ENCODE data around the gene NPHS2.

Gene NPHS2

GRCh38 chr1:179510038-179510437, 65.7 kb downstream of the NPHS2 start:
- TF ChIP-seq, protein P1, sequence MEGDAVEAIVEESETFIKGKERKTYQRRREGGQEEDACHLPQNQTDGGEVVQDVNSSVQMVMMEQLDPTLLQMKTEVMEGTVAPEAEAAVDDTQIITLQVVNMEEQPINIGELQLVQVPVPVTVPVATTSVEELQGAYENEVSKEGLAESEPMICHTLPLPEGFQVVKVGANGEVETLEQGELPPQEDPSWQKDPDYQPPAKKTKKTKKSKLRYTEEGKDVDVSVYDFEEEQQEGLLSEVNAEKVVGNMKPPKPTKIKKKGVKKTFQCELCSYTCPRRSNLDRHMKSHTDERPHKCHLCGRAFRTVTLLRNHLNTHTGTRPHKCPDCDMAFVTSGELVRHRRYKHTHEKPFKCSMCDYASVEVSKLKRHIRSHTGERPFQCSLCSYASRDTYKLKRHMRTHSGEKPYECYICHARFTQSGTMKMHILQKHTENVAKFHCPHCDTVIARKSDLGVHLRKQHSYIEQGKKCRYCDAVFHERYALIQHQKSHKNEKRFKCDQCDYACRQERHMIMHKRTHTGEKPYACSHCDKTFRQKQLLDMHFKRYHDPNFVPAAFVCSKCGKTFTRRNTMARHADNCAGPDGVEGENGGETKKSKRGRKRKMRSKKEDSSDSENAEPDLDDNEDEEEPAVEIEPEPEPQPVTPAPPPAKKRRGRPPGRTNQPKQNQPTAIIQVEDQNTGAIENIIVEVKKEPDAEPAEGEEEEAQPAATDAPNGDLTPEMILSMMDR (IDR thresholded peaks at IDR 0.05; ENCODE audit: borderline replicate concordance, insufficient read depth, low read depth, low read length): no peak

GRCh38 chr1:179509384-179509783, 66.4 kb downstream of the NPHS2 start:
- H3K4me3 ChIP-seq (ENCODE audit: low read depth, low read length): no peak overlapping the region
- TF ChIP-seq, protein P1 (IDR thresholded peaks at IDR 0.05; ENCODE audit: borderline replicate concordance, insufficient read depth, low read depth, low read length): no peak

More at GRCh38 chr1:179510038-179510437, 65.7 kb downstream of the NPHS2 start:
- H3K4me3 ChIP-seq (ENCODE audit: low read depth, low read length): no peak overlapping the region

- TF ChIP-seq, protein P1 (IDR thresholded peaks at IDR 0.05; ENCODE audit: borderline replicate concordance, insufficient read depth, low read depth, low read length): no peak
- no peak overlapping the region for H3K4me3 ChIP-seq (ENCODE audit: low read depth, low read length)
These were observed 69.5 kb downstream of the NPHS2 start for GRCh38 chr1:179506199-179506598.
